ENCODE results near the gene DCST2. TPM values are rescaled to one million over a fixed set of nuclear protein-coding genes. Genes with fewer than 3 reads are reported as not detected.

Gene DCST2
- total RNA-seq, 2 donors from 2014 or later: 0.33 to 1.8 TPM

DNA sequence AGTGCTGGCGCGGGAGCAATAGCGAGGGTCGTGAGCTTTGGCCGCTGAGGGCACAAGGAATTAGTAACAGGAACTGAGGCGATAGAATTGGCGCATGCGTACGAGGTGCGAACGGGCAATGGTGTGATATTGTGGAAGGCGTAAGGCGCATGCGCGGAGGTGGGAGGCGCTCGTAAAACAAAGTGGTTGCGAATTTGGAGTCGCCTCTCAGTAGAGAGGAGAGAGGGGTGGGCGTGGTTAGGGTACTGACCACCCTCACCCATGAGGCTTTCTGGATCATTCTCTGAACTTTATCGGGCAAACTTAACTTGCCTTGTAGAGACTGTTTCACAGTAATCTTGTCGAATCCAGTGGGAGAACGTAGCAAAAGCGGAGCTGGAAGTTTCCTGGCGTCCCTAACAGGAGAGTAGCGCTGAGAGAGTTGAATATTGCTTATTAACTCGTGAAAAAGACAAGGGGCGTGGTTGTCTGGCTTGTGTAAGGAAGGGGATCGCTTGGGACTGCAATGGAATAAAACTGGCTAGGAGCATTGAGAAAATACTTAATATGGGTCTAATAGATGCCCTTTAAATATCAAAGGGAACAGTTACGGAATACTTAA lies 58.7 kb downstream of the DCST2 start:
- TF ChIP-seq, protein P1, sequence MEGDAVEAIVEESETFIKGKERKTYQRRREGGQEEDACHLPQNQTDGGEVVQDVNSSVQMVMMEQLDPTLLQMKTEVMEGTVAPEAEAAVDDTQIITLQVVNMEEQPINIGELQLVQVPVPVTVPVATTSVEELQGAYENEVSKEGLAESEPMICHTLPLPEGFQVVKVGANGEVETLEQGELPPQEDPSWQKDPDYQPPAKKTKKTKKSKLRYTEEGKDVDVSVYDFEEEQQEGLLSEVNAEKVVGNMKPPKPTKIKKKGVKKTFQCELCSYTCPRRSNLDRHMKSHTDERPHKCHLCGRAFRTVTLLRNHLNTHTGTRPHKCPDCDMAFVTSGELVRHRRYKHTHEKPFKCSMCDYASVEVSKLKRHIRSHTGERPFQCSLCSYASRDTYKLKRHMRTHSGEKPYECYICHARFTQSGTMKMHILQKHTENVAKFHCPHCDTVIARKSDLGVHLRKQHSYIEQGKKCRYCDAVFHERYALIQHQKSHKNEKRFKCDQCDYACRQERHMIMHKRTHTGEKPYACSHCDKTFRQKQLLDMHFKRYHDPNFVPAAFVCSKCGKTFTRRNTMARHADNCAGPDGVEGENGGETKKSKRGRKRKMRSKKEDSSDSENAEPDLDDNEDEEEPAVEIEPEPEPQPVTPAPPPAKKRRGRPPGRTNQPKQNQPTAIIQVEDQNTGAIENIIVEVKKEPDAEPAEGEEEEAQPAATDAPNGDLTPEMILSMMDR (IDR thresholded peaks at IDR 0.05): no peak
- TF ChIP-seq POLR2A (IDR thresholded peaks at IDR 0.05): peak; percentile 41 to 77 (median 60)
- H3K4me1 ChIP-seq: peaks cover 44% of the 10 kb centered on the region
- DNase-seq (peak; percentile 94 to 96 (median 96)), ATAC-seq (peak; percentile 63)
- WGBS, 2 donors: 0 to 1% methylated on average over 30 of the region's 30 CpGs
- intact Hi-C loops (cut with DNase I): no loop called here
- no peaks in the 10 kb centered on the region for H3K9me3 ChIP-seq
- no peaks in the 10 kb centered on the region for H3K27me3 ChIP-seq
- H3K27ac ChIP-seq: peak overlapping the region; percentile 81 to 98 (median 96)
- no peaks in the 10 kb centered on the region for H3K36me3 ChIP-seq (replicated peaks in 1 of 2; ENCODE audit: insufficient read depth in 1 of 2, low read depth in 2 of 2)
- H3K4me3 ChIP-seq: peak overlapping the region; percentile 5 to 23

DNA sequence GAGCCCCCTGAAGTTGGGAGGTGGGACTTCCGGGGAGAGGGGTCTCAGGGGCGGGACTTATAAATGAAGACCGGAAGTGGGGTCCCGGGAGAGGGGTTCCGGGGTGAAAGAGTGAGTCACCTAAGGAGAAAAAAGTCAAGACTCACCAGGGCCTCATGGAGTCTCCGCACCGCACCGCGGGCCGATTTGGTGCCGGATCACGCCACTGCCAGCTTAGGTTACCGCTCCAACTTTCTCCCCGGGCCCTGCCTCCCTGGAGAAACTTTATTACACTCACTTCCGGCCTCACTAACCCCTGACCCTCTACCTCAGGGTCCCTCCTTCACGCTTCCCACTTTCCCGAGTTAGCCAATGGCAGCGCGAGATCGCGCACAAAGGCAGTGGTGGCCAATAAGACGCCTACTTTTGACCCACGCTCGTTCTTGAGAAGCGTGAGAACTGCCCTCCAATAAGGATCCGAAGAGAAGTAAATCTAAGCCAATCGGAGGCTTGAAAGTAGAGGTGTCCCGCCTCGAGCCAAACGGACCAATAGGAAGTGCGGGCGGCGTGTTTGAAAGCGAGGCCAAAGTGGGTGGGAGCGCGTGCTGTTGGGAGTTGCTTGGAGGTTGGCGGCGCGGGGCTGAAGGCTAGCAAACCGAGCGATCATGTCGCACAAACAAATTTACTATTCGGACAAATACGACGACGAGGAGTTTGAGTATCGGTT lies 59.3 kb downstream of the DCST2 start, which contains the start of gene CKS1B:
Gene CKS1B (plus strand): TSS at position 580 of the 706 bp plus-strand sequence. CDS start 65 bp downstream, at position 645.
- DNase-seq (peak; percentile 96 to 99 (median 96)), ATAC-seq (peak; percentile 84)
- H3K4me3 ChIP-seq: peak within 1 kb of the TSS; percentile 23 to 67
- H3K27ac ChIP-seq: peak within 1 kb of the TSS; percentile 96 to 99 (median 98)
- TF ChIP-seq, protein P1 (IDR thresholded peaks at IDR 0.05): no peak
- TF ChIP-seq POLR2A (IDR thresholded peaks at IDR 0.05): peak; percentile 65 to 90 (median 87)
- no peaks in the 10 kb centered on the region for H3K36me3 ChIP-seq (replicated peaks in 1 of 2; ENCODE audit: insufficient read depth in 1 of 2, low read depth in 2 of 2)
- intact Hi-C loops (cut with DNase I): no loop called here
- H3K9me3 ChIP-seq: no peaks in the 10 kb centered on the region
- peaks cover 50% of the 10 kb centered on the region for H3K4me1 ChIP-seq
- 0 to 1% methylated on average over 39 to 47 of the region's 47 CpGs for WGBS, 2 donors
- no peaks in the 10 kb centered on the region for H3K27me3 ChIP-seq

DNA sequence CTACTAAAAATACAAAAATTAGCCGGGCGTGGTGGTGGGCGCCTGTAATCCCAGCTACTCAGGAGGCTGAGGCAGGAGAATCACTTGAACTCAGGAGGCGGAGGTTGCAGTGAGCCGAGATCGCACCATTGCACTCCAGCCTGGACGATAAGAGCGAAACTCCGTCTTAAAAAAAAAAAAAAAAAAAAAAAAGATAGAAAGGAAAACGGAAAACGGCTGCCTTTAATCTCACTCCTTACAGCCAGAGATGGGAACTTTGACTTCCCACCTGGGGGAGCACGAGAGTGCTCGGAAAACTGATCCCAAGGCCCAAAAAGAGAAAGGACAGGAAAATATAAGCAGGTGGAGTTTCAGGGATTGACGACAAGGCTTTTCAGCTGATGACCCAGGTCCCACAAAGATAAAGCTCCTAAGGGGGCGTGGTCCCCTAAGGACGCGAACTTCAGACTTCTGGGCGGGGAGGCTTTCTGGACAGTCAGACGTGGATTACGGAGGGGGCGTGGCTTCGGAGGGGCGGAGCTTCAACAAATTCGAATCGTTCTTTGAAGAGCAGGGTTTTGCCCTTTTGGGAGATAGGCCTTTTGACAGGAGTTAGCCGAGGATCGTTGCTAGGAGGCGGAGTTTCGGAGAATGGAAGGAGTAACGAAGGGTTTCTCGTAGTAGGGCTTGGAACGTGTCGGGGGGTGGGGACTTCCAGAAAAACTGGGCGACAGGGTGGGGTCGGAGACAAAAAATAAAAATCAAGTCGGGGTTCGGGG lies 60.1 kb downstream of the DCST2 start:
- peak overlapping the region; percentile 15 to 67 for H3K4me3 ChIP-seq
- peak overlapping the region; percentile 96 to 99 (median 98) for H3K27ac ChIP-seq
- H3K4me1 ChIP-seq: peaks cover 53% of the 10 kb centered on the region
- no peaks in the 10 kb centered on the region for H3K27me3 ChIP-seq
- H3K9me3 ChIP-seq: no peaks in the 10 kb centered on the region
- peak in 2 of 3 donors; percentile 60 to 66 for TF ChIP-seq POLR2A (IDR thresholded peaks at IDR 0.05)
- TF ChIP-seq, protein P1 (IDR thresholded peaks at IDR 0.05): peak in 4 of 7 experiments; percentile 32 to 44 (median 40)
- DNase-seq (peak; percentile 98 to 99 (median 98)), ATAC-seq (peak; percentile 54)
- H3K36me3 ChIP-seq (replicated peaks in 1 of 2; ENCODE audit: insufficient read depth in 1 of 2, low read depth in 2 of 2): no peaks in the 10 kb centered on the region
- intact Hi-C loops (cut with DNase I): no loop called here
- 1 to 2% methylated on average over 37 of the region's 37 CpGs for WGBS, 2 donors

DNA sequence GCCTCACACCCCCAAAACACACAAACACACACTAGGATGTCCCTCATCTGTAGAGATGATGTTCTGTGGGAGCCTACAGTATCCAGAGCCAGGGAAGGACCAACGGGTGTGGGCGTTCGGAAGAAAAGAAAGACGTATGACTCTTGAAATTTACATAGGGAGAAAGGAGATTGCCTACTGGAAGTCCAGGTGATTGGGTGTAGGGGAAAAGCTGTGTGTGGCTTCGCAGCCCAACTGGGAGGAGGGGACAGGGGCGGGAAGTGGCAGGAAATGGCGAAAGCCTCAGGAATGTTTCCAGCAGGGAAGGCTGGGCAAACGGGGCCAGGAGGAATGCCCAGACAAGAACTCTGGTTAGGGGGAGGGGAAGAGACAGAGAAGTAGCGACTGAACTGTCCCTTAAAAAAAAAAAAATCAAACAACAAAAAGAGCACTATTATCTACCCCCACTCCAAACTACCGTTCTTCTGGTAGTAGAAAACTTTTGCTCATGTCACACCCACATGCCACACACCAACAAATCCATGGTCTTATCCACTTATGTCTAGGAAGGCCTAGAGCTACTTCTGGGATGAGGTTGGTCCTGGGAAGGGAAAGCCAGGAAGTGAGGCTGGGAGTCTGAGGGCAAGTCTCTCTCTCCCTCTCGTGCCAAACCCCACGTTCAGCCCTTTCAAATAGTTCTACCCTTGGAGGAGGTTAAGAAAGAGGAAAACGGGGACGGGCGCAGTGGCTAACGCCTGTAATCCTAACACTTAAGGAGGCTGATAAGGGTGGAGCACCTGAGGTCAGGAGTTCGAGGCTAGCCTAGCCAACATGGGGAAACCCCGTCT lies 60.9 kb downstream of the DCST2 start:
- H3K4me3 ChIP-seq: no peak overlapping the region
- WGBS, 2 donors: 6 to 8% methylated on average over 18 of the region's 18 CpGs
- intact Hi-C loops (cut with DNase I): no loop called here
- no peaks in the 10 kb centered on the region for H3K27me3 ChIP-seq
- no peaks in the 10 kb centered on the region for H3K9me3 ChIP-seq
- ATAC-seq: peak; percentile 13
- TF ChIP-seq POLR2A (IDR thresholded peaks at IDR 0.05): peak in 2 of 3 donors; percentile 56 to 62
- TF ChIP-seq, protein P1 (IDR thresholded peaks at IDR 0.05): no peak
- peak; percentile 68 to 86 (median 80) for DNase-seq
- H3K4me1 ChIP-seq: peaks cover 53% of the 10 kb centered on the region
- peaks cover 0 to 4% of the 10 kb centered on the region in 2 donors for H3K36me3 ChIP-seq (replicated peaks in 1 of 2; ENCODE audit: insufficient read depth in 1 of 2, low read depth in 2 of 2)
- H3K27ac ChIP-seq: peak overlapping the region; percentile 96 to 99 (median 98)

All from body of pancreas (tissue), 4 donors.